NCI-H526 treated with DMSO at 0.1 percent for 48 hours (cell line): Measurements from ENCODE around the gene ACTR8.
"Not testable (repeated sequence)": the region's sequence is repeated elsewhere in the genome, so short reads cannot be mapped to it uniquely, and the experiment has no call there.

Experiments
- DNase-seq: peaks from one replicate; lab custom pipeline; 2025; lab: John Stamatoyannopoulos, UW

Gene ACTR8, protein sequence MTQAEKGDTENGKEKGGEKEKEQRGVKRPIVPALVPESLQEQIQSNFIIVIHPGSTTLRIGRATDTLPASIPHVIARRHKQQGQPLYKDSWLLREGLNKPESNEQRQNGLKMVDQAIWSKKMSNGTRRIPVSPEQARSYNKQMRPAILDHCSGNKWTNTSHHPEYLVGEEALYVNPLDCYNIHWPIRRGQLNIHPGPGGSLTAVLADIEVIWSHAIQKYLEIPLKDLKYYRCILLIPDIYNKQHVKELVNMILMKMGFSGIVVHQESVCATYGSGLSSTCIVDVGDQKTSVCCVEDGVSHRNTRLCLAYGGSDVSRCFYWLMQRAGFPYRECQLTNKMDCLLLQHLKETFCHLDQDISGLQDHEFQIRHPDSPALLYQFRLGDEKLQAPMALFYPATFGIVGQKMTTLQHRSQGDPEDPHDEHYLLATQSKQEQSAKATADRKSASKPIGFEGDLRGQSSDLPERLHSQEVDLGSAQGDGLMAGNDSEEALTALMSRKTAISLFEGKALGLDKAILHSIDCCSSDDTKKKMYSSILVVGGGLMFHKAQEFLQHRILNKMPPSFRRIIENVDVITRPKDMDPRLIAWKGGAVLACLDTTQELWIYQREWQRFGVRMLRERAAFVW

DNA sequence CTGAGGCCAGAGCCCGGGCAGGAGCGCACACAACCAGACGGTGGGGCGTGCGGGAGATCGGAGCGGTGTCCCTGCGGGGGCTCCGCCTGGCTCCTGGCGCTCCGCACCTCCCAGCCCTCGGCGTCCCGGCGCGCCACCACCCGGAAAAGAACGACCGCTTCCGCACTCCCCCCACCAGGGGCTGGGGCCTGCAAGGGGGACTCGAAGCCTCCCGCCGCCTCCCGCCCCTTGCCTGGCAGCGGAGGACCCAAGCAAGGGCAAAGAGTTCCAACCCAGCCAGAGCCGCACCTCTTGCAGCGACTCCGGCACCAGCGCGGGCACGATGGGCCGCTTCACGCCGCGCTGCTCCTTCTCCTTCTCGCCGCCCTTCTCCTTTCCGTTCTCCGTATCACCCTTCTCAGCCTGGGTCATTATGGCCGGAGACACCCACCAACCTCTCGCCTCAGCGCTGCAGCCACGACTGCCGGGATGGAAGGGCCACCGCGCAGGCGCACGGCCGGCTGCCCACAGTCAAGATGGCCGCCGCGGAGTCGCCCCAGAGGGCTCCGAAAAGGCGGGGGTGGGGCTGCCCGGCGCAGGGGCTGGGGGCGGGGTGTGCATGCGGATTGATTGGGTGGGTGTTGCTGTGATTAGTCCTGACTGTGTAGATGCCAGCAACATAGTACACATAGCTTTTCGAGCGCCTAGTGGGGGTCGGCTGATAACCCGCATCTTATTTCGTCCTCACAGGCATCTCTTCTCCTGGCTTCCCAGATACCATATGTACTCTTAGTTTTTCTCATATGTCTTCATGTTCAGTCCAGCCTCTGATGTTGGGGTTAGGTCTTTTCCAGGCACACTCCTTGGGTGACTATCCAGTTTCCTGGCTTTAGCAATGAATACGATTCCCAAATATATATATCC is at the start of gene ACTR8:
TSS of gene ACTR8 (minus strand) at position 462 of the 903 bp plus-strand sequence. CDS start at position 411, 51 bp downstream.
- peak; percentile 78 for DNase-seq

DNA sequence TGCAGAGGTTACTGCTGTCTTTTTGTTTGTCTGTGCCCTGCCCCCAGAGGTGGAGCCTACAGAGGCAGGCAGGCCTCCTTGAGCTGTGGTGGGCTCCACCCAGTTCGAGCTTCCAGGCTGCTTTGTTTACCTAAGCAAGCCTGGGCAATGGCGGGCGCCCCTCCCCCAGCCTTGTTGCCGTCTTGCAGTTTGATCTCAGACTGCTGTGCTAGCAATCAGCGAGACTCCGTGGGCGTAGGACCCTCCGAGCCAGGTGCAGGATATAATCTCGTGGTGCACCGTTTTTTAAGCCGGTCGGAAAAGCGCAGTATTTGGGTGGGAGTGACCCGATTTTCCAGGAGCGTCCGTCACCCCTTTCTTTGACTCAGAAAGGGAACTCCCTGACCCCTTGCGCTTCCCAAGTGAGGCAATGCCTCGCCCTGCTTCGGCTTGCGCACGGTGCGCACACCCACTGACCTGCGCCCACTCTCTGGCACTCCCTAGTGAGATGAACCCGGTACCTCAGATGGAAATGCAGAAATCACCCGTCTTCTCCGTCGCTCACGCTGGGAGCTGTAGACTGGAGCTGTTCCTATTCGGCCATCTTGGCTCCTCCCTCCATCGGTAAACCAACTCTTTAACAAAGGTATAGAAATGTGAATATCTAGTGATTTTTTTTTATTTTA is 45.4 kb upstream of the ACTR8 start:
- DNase-seq: not testable (repeated sequence)

DNA sequence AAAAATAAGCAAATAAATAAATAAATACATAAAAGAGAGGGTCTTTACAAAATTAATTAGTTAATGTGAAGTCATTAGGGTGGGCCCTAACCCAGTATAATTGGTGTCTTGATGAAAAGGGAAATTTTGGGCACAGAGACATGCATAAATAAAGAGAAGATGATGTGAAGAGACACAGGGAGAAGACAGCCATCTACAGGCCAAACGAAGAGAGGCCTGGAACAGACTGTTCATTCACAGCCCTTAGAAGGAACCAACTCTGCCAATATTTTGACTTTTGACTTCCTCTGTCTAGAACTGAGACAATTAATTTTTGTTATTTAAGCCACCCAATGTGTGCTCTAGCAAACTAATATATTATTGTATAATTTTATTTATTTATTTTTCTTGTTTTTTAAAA is 39.3 kb upstream of the ACTR8 start:
- DNase-seq: no peak

DNA sequence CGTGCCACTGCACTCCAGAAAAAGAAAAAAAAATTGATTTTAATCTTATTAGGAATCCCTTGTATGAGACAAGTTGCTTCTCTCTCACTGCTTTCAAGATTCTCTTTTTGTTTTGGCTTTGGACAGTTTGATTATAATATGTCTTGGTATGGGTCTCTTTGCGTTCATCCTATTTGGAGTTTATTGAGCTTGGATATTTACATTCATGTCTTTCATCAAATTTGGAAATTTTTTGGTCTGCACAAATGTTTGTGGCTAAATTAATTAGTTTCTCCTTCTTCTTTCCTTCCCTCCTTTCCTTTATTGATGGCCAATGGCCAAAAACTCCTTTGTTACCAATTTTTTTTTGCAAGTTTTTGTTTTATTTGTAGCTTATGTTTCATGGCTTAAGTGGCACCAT is 37.8 kb upstream of the ACTR8 start:
- no peak for DNase-seq

DNA sequence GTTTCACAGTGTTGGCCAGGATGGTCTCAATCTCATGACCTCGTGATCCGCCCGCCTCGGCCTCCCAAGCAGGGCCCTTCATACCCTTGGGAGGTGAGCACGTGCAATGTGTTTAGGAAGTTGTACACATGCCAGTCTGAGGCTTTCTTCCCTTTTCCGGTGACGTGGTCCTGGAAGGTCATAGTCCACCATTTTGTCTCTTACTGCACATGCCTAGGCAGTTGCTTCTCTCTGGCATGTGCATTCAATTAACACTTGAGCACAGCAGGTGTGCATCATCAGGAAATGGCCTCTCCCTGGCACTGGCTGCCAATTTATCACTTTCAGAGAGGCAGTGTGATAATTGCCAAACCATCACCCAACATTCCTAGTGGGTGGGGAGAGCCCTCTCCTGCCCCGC is 31.4 kb upstream of the ACTR8 start:
- DNase-seq: no peak

DNA sequence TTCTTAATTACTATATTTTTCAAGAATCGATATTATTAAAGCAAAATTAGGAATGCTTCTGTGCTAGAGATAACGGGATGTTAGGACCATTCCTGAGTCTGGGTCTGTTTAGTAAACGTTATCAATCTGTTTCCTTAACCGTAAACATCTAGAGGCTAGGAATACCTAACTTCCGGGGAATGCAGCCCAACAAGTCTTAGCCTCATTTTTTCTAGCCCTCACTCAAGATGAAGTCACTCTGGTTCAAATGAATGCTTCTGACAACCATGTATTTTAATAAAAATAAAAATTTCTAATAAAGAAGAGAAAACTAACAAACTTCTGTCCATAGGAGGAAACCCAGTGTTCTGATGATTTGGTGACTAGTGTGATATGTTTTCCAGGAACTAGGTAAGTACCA is 20.8 kb upstream of the ACTR8 start:
- DNase-seq: no peak

DNA sequence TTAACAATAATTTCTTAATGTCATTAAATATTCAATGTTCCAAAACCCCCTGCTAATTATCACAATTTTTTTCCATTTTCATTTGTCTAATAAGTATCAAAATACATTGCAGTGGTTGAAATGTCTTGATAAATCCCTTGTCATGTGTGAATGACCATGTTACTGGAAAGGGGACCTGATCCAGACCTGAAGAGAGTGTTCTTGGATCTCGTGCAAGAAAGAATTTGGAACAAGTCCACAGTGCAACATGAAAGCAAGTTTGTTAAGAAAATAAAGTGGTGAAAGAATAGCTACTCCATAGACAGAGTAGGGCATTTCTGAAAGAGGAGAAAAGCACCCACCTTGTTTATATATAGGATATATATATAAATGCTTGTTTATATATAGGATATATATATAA is 20.1 kb upstream of the ACTR8 start:
- DNase-seq: no peak

DNA sequence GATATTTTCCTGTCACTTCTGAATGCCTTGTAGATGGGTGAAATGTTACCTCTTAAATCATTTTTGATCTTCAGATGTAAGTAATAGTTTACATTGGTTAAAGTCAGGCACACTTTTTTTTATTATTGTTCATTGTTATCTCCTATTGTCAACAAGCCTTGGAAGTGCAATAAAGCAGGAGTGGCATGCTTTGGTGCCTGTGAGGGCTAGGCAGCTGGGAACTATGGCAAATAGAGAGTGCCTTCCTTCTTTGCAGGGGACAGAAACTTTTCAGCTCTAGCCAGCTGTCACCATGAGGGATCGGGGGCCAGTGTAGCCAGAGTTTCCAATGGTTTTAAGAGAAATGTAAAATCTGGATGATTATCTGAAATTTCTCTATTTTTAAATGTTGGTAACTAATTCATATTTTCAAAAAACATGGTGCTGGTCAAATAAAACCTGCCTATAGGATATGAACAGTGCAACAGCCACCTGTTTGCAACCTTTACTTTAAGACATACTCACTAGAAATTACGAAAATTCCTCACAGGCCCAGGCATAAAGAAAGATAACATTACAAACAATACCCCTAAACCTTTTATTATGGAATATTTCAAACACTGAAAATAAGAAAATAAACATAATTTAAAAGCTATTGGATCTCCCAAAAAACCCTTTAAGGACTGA is 18.8 kb upstream of the ACTR8 start:
- no peak for DNase-seq

DNA sequence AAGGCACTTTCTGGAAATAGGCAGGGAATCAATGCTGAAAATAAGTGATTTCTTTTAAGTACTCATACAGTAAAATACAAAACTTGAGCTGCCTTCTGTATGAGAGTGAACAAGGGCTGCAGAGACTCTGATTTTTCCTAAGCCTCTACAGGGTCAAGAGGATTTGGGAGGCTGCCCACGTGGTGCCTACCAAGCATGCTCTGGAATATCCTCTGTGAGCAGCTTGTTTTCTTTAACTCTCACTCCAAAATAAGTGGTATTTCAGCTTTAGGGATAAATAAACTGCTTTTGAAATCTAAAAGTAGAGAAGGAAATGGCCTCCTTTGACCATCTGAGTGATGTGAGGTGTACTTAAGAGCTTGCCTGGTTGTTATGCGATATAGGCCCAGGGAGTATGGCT is 17.8 kb upstream of the ACTR8 start:
- no peak for DNase-seq

DNA sequence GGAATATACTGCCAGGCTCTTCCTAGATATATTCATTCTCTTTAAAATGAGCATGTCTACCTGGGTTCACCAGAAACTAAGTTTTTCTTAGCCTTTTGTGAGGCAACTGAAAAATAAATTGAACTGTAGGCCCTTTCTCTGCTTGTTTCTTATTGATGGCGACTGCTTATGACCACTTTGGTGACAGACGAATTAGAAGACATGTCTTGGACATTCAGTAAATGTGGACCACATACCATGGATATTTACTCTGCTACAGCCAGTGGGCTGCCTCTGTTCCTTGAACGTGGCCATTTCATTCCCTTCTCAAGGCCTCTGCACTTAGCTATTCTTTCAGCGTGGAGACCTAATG is 10.3 kb upstream of the ACTR8 start:
- DNase-seq: no peak

DNA sequence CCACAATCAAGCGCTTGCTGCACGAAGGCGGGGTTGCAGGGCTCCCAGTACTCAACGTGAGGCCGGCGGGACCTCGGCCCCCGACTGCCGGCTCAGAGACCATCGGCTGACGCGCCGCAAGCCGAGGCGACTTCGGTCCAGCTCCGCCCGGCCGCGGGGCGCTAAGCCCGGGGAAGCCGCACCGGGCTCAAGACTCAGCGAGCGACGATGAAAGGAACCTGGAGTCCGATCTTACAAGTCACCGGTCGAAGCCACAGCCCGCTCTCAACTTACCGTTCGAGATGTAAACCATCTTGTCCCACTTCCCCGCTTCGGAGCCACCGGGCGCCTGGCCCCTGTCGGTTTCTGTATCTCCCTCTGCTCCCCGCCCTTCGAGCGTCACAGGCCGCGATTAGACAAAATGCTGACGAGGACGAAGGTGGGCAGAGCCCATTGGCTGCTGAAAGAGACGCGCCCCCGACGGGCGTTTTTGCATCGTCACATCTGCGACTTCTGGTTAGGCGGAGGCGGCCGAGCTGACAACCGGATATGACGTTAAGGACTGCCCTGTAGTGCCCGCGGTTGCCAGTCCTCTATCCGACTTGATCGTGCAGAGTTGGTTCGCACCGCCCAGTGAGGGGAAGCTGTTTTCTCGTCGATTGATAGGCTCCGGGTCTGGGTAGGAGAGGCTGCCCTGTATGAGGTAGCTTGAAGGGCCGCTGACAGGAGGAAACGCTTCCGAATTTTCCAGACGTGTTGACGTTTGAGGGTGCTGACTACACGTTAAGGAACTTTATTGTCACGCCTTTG is 9.7 kb upstream of the ACTR8 start, which contains the start of gene SELENOK:
TSS of gene SELENOK (minus strand) at position 363 of the 789 bp plus-strand sequence.
- DNase-seq: peak; percentile 95

DNA sequence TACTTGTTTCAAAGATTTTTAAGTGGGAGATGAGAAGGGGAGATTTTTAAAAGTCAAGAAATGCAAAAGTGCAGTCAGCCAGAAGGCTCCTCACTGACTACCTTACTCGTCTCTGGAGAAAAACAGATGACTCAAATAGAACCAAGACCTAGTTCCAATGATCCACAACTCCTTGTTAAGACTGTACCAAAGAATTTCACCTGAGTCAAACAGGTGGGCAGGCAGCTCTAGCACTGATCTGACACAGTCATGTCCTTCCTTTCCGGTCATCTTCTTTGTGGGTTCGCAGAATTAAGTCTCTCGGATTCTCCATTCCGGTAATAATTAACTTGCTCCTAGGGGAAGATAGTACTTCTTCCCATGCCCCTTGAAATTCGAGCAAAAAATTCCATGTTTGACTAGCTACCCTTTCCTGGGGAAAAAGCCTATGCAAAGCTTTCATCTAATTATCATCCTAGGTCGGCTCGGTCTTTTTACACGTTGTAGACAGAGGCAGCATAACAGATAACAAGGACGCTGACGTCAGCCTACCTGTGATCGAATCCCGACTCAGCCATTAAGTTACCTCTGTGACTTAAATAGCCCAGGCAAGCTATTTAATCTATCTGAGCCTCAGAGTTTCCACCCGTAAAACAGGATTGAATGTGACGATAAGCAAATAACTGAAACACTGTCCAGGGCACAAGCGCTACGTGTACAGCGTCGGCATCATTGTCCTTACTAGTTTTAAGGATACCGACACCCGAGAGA is 8.9 kb upstream of the ACTR8 start:
- DNase-seq: peak; percentile 16

DNA sequence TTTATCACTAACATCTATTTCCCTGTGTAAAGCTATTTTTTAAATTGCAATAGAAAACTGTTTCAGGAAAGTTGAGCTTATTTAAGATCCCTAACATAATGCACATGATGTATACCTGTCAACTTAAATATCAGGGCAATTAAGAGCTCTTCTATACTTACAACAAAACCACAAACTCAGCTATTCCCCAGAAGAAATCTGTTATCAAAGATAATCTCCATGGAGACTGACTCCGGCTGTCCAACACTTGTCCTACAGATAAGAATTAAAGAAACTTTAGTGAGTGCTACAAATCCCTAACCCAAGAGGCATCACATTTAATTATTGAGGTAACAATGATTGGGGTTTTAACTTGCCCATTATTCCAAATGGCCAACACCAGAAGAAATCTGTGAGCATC is 6.3 kb upstream of the ACTR8 start:
- DNase-seq: no peak

DNA sequence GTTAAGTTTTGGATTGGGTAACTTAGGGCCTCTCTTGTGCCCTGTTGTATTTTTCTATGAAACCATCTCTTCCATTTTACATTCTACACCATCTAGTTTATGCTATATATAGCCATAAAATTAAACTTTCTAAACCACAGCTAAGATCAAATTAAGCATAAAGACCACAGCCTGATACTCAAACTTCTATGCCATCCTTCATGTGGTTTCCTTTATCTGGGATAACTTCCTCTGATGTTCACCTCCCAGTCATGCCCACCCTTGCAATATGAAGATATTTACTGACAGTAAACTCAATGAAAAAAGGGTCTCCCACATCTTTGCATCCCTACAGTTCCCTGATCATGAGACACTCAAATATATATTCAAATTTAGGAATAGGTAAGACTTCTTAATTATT is 5.5 kb upstream of the ACTR8 start:
- no peak for DNase-seq

DNA sequence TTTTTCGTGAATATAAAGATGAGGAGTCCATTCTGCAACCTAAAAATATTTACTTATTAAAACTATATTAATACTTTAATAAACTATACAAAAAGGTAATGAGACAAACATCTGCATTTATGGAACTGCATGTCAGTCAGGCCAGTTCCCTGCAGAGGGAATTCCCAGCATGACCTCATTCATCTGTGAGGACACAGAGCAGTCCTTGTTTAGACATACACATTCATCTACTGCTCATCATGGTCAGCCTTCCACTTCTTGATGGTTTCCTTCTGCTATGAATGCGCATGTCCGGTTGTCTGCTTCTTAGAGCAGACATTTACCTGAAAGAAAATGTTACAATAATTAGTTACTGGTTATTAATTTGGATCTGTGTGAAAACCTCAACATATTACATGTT is 3.3 kb upstream of the ACTR8 start:
- DNase-seq: no peak

DNA sequence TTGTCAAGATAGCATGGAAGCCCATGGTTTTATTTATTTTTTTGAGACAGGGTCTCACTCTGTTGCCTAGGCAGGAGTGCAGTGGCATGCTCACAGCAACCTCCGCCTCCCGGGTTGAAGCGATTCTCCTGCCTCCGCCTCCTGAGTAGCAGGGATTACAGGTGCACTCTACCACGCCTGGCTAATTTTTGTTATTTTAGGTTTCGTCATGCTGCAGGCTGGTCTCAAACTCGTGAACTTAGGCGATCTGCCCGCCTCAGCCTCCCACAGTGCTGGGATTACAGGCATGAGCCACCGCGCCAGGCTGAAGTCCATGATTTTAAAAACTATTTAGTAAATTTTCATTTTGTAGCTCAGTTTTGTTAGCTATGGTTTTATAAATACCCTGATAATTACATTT is 2.7 kb upstream of the ACTR8 start:
- DNase-seq: no peak

DNA sequence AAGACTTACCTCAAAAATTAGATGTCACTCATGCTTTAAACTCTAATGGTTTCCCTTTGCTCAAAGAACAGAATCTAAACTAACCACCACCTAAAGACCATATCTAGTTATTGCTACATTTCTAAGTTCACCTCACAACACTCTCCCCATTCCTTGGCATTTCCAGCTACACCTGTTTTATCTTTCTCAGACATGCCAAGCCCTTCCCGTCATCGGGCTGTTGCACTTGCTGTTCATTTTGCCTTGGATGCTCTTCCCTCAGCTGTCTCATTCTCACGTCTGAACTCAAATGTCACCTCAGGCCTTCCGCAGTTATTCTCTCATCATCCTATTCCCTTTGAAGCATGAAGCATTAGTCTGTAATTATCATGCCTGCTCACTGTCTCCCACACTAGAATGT is 1.1 kb upstream of the ACTR8 start:
- DNase-seq: no peak

DNA sequence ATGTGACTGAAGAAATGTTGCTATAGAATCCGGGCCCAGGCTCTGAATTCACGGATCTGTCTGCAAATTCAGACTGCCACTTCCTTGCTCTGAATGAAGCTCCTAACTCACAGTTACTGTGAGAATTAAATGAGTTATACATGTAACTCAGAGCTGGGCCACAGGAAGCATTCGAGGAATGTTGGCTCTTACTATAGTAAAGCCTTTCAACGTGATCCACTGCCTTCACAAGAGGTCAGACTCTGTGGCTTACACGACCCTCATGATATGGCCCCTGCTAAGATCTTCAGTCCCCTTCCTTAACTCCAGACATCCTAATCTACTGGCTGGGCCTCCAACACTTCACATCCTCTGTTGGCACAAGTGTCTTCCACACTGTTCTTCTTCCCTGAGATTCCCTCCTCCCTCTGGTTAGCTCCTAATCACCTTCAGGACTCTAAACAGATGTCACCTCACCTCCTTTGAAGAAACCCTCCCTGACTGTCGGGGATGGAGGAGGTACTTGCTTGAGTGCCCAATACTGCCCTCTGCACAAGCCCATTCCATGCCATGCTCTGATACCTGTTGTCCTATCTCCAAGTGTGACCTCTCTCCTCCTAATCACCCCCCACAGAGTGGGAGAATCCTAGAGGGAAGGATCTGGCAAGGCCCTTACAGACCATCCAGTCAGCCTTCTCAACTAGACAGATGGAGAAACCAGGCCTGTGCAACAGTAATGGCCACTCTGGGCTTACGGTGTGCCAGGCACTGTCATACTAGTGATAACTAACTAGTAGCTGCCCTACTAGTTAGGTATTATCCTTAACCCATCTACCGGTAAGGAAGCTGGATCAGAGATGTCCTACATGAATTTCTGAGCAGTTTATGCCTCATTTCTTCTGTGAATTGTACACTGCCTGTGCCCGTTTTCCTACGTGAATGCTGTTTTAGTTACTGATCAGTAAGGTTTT is 1.3 kb downstream of the ACTR8 start:
- DNase-seq: no peak
